Measurements from ENCODE around the gene YBX2.

Gene YBX2

GRCh38 chr17:7243453-7243729, 51.0 kb downstream of the YBX2 start:
- DNase-seq (ENCODE audit: low read depth) = no peak

- DNase-seq (ENCODE audit: low read depth) = peak; percentile 88
Measured at GRCh38 chr17:7242717-7243452, 51.6 kb downstream of the YBX2 start.

GRCh38 chr17:7241783-7242716, 52.4 kb downstream of the YBX2 start, which contains the start of gene GABARAP:
GABARAP (minus strand) TSS chr17:7242449; CDS start chr17:7242330, 119 bp downstream.
- peak; percentile 88 for DNase-seq (ENCODE audit: low read depth)

GRCh38 chr17:7241090-7241733, 53.2 kb downstream of the YBX2 start:
- DNase-seq (ENCODE audit: low read depth) = no peak

GRCh38 chr17:7240375-7240774, 54.1 kb downstream of the YBX2 start:
- DNase-seq (ENCODE audit: low read depth) = no peak

GRCh38 chr17:7239091-7240027, 55.1 kb downstream of the YBX2 start, which contains the start of gene PHF23:
PHF23 (minus strand) TSS chr17:7239457; CDS start chr17:7239279, 178 bp downstream.
- DNase-seq (ENCODE audit: low read depth) = peak; percentile 97

- DNase-seq (ENCODE audit: low read depth) = no peak
Measured at GRCh38 chr17:7238420-7239090, 55.9 kb downstream of the YBX2 start.

Measured in activated T-helper 9 cell treated with anti-CD3 and anti-CD28 coated beads, Interleukin-2, amount 50 U/mL, for 16 hours (primary cell).